HK-2 (cell line): ENCODE results near the gene CLSTN2.
A peak's percentile ranks its signal among the peaks of the same experiment; 100 is the strongest.

Experiments
- DNase-seq: peaks from one replicate; pipeline ENCODE4 v3.0.0-alpha.2; 2018; ENCODE audit not compliant: unreplicated experiment

The CLSTN2 gene

GRCh38 chr3:140093742-140094141 lies 158.8 kb downstream of the CLSTN2 start:
- DNase-seq = peak; percentile 19

DNA sequence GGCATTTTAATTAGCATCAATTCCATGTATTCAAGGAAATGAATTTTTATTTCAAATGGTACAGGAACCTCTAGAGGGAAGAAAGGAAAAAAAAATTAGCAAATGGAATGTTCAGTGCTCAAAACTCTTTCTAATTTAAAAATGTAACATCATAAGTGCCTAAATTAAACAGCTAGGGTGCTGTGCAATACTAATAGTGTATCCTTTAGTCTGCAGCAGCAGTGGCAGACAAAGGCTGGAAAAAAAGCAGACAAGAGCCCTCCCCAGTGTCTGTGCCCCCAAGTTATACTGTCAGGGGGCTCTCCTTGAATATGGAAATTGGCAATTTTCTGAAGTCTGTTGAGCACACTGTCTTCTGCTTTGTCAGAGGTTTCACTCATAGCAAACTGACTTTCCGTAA lies 159.5 kb downstream of the CLSTN2 start:
- DNase-seq = no peak

- no peak for DNase-seq
Observed at GRCh38 chr3:140096037-140096436, 161.1 kb downstream of the CLSTN2 start.

- no peak for DNase-seq
Observed at GRCh38 chr3:140097874-140098635, 163.1 kb downstream of the CLSTN2 start.

DNA sequence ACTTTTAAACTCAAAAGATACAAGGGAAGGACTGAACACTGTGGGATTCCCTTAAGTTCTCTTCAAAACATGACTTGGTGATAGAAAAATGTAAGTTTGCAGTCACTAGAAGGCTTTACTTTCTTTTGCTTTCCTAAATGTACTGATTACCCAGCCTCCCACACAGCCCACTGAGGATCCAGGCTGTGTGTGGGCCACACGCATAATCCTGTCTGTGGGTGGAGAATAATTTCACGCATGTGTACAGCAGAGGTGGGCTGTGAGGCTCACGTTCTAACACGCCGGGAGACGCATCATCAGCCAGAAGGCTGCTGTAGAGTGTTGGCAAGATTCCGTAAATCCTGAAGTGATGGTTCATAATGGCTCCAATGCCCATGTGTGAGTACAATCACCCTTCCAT lies 165.5 kb downstream of the CLSTN2 start:
- no peak for DNase-seq

GRCh38 chr3:140103166-140103565 lies 168.2 kb downstream of the CLSTN2 start:
- DNase-seq = no peak

DNA sequence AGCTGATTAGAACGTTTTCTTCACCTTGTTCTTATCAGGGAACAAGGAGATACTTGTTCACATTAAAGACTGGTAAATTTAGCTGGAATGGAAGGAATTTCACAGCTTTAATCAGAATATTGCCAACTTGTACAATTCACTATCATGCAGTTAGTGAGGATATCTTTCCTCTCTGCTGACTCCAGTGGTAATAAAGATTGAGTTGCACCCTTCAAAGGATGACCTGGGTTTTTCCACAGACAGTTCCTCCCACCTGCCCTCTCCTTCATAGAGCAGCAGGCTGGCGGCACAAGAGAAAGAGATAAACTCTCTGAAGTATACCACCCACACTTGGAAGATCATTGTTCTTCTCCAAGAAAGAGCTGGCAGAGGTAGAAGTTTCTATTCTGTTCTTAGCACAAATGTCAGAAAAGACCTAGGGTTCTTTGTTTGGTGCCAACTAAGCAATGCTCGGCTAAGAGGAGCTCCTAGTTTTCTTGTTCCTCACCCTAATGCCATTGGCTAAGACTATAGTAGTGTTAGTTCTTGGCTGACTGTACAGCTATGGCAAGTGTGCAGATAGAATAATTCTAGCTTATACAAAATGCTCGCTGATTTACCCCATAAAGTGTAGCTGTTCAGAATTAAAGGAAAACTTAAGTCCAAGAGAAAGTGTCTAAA lies 169.1 kb downstream of the CLSTN2 start:
- no peak for DNase-seq

DNA sequence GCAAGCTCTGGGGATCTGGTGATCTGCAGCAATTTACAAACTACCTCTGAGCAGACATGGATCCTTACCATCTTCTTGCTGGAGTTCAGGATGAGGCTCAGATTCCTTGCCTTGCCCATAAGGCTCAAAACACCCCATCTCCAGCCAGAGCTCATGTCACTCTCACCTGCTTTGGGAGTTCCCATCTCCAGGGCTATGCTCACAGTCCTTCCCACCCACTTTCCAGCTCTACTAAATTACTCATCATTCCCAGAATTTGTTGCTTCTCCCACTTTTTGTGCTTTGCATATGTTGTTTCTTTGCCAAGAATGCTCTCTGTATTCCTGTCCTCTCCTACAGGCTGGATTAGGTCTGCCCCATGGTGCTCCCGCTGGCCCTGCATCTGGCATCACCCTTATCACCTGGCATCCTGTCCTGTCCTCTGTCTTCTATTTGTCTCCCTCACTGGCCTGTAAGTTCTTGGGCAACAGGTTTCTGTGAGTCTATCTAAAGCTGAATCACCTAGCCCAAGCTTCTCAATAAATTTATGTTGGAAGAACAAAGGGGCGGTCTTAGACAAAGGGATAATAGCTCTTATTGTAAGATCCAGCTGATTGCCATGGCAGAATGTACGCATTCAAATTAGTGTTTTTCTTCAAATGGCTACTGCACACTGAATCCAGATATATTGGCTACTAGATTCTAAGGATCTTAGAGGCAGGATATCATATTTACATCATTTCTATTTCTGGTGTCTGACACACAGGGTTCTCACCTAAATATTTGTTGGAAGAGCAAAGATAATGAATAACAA lies 179.2 kb downstream of the CLSTN2 start:
- DNase-seq = no peak

DNA sequence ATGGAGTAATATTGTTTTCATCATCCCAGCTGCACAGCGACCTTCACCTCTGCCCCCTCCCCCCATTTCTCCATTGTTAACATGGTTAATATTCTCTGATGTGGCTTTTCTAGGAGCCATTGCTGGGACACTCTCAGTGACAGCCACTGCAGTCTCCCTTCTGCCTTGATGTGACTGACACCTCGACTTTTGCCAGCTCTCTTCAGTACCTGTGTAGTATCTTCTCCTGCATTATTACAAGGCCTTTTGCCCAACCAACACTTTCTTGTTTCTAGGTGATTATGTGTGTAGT lies 179.8 kb downstream of the CLSTN2 start:
- no peak for DNase-seq

DNA sequence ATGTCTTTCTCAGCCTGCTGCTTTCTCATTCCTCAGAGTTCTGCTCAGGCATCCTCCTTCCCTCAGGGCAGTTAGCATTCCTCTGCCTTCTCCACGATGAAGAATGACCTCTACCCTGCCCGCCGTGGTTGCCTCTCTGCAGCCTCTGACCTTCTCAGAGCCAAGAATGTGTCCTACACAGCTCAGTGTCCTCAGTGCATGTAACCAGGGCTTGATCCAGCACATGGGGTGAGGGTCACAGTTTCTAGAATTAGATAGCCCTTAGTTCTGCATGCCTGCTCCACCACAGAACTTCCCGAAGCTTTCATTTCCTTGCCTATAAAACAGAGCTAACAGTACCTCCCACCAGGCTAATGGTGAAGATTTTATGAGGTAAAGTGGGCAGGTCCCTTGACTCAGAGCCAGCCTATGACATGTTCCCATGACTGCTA lies 182.1 kb downstream of the CLSTN2 start:
- no peak for DNase-seq

DNA sequence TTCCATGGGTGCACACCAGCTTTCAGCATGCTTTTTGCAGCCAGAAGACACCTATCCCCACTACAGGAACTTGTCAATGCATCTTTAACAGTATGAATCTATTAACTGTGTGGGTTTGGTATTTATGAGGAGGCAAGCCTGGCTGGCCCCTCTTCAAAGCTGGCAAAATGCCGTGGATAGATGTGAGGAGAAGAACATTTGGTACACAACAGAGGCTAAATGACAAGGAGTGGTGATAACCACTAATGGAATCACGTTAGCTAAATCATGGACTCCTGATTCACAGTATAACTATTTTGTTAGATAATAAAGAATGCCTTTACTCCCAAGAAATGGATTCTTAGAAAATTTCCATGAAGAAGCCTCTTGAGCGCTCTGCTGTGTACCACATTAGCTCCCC lies 187.2 kb downstream of the CLSTN2 start:
- no peak for DNase-seq

DNA sequence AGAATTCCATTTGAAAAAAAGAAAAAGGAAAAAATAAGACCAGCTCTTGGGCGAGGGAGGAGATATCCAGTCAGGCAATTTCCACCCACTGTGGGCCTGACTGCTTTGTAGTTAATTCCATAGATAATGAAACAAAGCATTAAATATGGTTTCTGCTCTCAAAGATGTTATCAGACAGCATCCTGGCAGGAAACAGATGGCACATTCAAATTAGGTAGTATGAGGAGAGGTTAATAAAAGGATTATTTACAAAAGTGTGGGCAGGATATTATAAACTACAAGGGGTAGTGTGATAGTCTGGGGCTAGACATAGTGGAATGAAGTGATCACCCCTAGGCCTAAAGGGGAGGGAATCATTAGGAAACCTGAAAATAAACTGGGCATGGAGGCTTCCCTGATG lies 193.2 kb downstream of the CLSTN2 start:
- DNase-seq = no peak

GRCh38 chr3:140128631-140129030 lies 193.6 kb downstream of the CLSTN2 start:
- DNase-seq = peak; percentile 22

- no peak for DNase-seq
Observed at GRCh38 chr3:140129768-140130284, 194.8 kb downstream of the CLSTN2 start.

DNA sequence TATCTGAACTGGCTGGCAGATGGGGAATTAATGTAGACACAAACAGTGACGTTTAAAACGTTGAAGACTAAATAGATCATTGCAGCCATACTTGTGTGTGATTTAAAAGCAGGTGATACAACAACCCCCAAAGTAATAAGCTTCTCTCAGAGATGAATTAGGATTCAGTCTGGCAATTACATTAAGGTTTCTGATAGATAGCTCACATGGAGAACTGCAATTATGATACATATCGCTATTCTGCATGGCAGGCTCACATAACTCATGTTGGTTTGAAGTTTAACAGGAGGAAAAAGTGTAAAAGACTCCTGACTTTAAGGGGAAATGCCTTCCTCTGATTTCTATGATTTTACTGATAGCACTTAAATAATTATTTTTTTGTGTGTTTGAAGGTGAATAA lies 196.9 kb downstream of the CLSTN2 start:
- DNase-seq = no peak

DNA sequence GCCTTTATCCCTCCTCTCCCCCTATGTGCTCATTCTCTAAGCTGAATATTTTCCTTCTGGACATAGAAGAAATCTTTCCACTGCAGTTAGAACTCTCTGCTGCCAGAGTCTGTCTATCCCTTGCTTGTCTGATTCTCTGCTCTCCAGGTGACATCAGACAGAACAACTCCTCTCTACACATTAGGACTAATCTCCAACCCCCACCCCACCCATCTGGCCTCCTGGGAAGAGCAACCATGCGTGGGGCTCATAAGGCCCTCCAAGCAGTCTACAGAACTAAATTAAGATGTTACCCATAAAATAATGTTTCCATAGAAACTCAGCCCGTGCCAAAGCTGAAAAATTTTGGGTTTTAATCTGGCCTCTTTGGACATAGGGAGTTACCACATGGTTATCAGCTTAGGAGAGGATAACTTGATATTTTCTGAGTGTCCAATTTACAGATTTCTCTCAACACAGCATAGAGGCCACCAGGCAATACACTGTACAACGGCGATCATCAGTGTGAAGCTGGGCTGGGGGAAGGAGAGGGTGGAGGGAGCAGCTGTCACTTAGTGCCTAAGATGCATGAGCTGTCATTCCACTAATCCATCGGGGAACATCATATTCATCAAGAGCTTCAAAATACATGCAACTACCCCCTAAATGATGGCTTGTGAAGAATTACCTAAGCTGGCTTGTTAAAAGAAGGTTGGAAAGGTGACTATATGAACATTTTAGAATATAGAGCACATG lies 199.4 kb downstream of the CLSTN2 start:
- no peak for DNase-seq

DNA sequence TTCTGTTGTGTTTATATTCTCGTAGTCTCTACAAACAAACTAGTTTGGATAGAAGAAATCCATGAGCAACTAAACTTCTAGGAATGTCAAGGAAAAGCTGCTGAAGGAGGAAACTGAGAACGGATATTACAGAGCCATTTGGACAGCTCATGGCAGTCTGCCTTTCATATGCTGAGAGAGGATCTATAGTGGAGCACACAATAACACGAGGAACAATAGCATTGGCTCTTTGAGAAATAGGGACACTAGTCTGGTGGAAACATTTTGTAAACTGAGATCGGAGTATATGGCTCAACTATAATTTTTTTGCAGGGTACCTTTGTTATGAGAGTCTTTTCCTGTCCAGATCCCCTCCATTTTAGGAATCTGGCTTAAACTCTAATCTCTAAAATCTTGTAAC lies 200.5 kb downstream of the CLSTN2 start:
- no peak for DNase-seq

- no peak for DNase-seq
Observed at GRCh38 chr3:140143367-140144069, 208.5 kb downstream of the CLSTN2 start.

DNA sequence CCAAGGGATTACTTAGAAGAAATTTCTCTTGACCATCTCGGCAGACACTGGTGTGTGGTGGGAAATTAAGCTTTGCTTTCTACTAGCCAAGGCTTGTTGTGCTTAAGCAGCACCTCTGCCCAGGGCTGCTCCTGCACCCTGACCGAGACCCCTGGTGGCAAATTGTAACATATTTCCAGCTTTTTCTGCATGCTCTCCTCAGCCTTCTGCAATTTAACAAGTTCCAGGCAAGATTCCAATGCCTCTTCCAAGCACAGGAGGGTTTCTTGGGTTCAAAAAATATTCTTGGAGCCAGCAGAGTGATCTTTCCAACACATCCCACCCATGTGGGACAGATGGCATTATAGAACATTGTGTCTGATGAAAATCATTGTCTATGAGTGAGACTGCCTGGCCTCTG lies 210.5 kb downstream of the CLSTN2 start:
- DNase-seq = no peak

- no peak for DNase-seq
Observed at GRCh38 chr3:140146668-140147067, 211.7 kb downstream of the CLSTN2 start.

DNA sequence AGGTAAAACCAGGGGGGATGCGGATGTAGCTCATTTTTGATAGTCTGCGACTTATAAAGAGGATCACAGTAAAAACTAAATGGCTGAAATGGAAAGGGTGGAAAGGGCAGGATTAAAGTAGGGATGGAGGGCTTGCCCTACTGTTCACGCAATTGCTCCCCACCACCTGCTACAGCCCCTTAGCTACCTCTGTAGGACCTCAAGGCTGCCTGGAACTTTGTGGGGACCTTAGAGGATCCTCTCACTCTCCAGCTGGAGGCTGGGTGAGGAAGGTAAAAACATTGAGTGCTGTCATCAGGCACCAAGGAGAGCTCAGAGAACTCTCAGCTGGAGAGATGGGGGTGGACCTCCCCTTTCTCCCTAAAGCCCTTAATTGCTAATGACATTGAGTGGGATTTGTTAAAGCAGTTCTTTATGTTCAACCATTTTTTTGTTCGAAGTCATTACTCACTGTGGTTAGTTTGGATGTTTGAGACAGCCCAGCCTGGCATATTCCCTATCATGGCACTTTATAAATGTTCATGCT lies 213.0 kb downstream of the CLSTN2 start:
- no peak for DNase-seq
